ENCODE measurements around the gene GJC2.

The GJC2 gene

GRCh38 chr1:228198977-228199590 is 49.4 kb downstream of the GJC2 start:
- no peak overlapping the region for H3K4me3 ChIP-seq (ENCODE audit: low read depth, low read length)
- TF ChIP-seq, protein P1, sequence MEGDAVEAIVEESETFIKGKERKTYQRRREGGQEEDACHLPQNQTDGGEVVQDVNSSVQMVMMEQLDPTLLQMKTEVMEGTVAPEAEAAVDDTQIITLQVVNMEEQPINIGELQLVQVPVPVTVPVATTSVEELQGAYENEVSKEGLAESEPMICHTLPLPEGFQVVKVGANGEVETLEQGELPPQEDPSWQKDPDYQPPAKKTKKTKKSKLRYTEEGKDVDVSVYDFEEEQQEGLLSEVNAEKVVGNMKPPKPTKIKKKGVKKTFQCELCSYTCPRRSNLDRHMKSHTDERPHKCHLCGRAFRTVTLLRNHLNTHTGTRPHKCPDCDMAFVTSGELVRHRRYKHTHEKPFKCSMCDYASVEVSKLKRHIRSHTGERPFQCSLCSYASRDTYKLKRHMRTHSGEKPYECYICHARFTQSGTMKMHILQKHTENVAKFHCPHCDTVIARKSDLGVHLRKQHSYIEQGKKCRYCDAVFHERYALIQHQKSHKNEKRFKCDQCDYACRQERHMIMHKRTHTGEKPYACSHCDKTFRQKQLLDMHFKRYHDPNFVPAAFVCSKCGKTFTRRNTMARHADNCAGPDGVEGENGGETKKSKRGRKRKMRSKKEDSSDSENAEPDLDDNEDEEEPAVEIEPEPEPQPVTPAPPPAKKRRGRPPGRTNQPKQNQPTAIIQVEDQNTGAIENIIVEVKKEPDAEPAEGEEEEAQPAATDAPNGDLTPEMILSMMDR (IDR thresholded peaks at IDR 0.05; ENCODE audit: low read depth, low read length, missing control alignments), result no peak
- no peak for DNase-seq (ENCODE audit: low read depth)

DNA sequence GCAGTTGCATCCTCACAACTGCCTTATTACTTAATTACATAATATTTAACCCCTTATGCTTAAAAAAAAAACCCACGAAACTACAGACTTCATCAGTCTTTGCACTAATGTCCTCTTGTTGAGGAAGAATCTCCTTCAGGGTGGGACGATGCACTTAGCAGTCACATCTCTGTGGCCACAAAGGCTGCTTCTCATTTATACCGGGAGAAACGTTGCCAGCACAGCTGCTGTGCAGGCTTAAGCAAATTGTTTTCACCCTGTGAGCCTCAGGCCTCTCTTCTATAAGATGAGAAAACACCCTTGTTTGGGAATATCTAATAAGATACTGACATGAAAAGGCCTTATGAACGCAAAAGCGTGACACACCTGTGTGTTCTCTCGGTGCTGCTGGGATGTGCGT is 55.2 kb downstream of the GJC2 start:
- TF ChIP-seq, protein P1 (IDR thresholded peaks at IDR 0.05; ENCODE audit: low read depth, low read length, missing control alignments), result no peak
- H3K4me3 ChIP-seq (ENCODE audit: low read depth, low read length), result no peak overlapping the region
- no peak for DNase-seq (ENCODE audit: low read depth)

DNA sequence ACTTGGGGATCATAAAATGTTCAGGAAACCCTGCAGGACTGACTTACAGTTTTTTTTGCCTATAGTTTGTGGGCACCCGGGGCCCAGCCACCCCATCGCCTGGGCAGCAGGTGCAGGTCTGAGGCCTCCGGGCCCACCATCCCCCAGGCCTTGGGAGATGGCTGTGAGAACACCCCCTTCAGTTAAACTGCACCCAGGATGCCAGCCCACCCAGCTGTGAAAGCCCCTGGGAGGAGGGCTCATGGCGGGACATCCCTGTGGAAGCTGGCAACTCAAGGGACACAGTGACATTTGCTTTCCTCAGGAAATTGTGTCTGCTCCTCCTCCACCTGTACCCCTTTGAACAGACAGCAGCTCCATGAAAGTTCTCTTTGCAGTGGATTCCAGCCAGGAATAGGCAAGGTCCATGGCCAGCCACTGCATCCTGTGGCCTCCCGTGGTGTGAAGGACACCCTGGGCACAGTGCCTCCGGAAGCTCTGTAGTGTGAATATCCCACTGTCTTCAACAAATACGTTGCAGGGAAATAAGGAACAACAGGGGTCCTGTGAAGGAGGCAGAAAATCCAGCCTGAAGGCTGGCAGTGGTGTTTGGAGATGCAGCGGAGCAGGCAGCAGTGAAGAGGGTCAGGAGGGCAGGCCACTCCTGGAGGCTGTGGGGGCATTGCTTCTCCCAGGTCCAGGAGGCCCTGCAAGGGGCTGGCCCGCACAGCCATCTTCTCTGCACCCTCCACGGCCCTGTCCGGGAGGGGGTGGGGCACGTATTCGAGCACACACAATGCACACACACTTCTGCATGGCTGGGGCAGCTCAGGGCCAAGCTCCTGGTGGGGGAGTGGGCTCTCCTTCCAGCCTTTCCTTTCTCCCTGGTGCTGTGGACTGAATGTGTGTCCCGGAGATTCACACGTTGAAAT is 56.1 kb downstream of the GJC2 start:
- no peak for DNase-seq (ENCODE audit: low read depth)
- H3K4me3 ChIP-seq (ENCODE audit: low read depth, low read length), result no peak overlapping the region
- TF ChIP-seq, protein P1 (IDR thresholded peaks at IDR 0.05; ENCODE audit: low read depth, low read length, missing control alignments), result no peak

DNA sequence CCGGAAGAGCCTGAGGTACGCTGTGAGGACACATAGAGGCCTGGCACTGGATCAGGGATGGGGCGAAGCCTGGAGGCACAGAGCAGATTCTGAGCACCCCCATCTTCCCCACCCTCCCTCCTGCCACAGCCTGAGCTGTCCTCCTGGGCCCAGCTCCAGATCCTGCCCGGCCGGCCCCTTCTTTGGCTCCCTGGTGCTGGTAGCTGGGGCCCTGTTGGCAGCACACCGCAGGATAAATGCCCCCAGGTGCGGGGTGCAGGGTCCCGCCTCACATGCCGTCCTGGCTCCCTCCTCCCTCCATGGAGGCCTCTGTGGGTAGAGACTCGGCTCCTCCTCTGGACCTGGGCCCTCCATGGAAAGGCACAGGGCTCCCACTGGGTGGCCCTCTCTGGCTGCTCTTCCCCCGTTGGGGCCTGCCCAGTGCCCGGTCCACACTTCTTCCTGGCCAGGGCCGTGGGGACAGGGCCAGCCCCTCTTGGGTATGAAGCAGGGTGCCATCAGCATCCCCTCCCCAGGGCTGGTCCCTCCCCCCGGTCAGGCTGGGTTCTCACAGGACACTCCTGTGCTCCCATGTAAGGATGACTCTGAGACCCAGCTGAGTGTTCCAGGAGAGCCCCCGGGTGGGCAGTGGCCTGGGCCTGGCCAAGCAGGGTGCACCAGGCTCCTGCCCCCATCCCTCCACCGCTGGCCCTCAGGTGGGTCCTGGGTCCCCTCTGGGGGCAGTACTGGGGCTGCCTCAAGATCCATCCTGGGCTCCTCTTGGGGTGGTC is 57.0 kb downstream of the GJC2 start:
- no peak for DNase-seq (ENCODE audit: low read depth)
- TF ChIP-seq, protein P1 (IDR thresholded peaks at IDR 0.05; ENCODE audit: low read depth, low read length, missing control alignments), result no peak
- H3K4me3 ChIP-seq (ENCODE audit: low read depth, low read length), result no peak overlapping the region

DNA sequence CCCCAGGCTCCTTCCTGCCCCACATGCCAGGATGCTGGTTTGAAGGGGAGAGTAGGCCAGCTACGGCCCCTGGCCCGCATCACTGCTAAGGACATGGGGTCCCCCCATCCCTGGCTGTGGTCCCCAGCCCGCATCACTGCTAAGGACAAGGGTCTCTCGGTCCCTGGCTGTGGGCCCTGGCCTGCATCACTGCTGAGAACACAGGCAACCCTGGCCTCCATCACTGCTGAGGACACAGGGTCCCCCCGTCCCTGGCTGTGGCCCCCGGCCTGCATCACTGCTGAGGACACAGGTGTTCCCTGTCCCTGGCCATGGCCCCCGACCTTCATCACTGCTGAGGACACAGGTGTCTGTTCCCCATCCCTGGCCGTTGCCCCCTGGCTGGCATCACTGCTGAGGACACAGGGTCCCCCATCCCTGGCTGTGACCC is 57.7 kb downstream of the GJC2 start:
- TF ChIP-seq, protein P1 (IDR thresholded peaks at IDR 0.05; ENCODE audit: low read depth, low read length, missing control alignments), result no peak
- H3K4me3 ChIP-seq (ENCODE audit: low read depth, low read length), result no peak overlapping the region
- DNase-seq (ENCODE audit: low read depth), result no peak

DNA sequence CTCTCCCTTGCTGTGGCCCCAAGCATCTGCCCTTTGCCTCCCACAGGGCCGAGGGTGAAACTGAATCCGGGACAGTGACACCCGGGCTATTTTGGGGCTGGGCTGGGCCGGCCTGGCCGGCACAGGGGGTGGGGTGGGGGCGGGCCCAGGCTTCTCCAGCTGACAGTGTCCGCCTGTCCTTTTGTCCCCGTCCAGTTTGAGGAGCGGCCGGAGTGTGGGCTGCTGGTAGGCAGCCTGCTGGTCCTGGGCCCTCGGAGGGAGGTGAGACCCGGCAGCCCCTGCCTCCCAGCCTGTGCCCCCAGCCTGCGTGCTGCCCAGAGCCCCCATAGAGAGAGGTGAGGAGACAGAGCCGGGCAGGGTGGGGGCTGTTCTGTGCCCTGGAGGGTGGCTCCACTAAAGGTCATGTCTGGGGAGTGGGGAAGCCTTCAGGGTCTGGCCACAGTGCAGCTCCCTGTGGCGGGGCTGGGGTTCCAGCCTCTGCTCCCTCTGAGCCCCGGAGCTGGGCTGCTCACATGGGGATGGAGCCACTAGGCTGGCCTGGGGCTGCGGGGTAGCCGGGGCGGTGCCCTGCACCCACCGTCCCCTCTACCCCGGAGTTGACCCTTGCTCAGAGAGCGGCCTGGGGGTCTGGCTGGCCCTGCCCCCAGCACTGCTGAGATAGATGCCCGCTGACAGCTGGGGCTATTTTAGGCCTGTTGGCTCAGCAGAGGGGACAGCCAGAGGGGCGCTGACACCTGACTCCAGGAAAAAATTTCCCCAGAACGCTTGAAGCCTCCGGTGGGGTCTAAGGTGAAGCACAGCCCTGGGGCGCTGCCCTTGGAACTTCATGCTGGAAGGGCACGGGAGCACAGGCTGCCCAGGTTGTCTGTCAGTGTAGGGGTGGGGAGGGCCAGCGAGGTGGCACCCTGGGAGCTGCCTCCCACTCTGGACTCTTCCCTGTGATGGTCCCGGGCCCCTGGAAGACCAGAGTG is 58.4 kb downstream of the GJC2 start, which contains the start of gene OBSCN:
Gene OBSCN (plus strand): TSS at position 194 of the 971 bp plus-strand sequence. CDS start 3,740 bp downstream, outside the sequence.
- H3K4me3 ChIP-seq (ENCODE audit: low read depth, low read length), result no peak within 1 kb of the TSS
- DNase-seq (ENCODE audit: low read depth), result no peak
- TF ChIP-seq, protein P1 (IDR thresholded peaks at IDR 0.05; ENCODE audit: low read depth, low read length, missing control alignments), result no peak

Measured in GM12864 (cell line).